ENCODE data around the gene PRR30. TPM values are rescaled to one million over a fixed set of nuclear protein-coding genes. Genes with fewer than 3 reads are reported as not detected.

Gene PRR30
- total RNA-seq, 2 donors from 2014 or later: not detected

DNA sequence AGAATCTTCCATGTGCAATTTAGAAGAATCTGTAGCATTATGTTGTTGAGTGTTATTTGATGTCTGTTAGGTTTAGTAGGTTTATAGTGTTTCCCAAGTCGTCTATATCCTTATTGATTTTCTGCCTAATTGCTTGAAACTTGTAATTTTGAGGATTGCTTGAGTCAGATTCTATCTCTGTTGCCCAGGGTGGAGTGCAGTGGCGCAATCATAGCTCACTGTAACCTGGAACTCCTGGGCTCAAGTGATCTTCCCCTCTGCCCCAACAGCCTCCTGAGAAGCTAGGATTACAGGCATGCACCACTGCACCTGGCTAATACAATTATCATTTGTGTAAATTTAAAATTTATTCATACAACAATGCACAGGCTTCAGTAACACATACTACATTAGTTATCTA lies 6.5 kb upstream of the PRR30 start:
- no peak overlapping the region for H3K27ac ChIP-seq
- TF ChIP-seq, protein P1, sequence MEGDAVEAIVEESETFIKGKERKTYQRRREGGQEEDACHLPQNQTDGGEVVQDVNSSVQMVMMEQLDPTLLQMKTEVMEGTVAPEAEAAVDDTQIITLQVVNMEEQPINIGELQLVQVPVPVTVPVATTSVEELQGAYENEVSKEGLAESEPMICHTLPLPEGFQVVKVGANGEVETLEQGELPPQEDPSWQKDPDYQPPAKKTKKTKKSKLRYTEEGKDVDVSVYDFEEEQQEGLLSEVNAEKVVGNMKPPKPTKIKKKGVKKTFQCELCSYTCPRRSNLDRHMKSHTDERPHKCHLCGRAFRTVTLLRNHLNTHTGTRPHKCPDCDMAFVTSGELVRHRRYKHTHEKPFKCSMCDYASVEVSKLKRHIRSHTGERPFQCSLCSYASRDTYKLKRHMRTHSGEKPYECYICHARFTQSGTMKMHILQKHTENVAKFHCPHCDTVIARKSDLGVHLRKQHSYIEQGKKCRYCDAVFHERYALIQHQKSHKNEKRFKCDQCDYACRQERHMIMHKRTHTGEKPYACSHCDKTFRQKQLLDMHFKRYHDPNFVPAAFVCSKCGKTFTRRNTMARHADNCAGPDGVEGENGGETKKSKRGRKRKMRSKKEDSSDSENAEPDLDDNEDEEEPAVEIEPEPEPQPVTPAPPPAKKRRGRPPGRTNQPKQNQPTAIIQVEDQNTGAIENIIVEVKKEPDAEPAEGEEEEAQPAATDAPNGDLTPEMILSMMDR (IDR thresholded peaks at IDR 0.05): no peak
- H3K4me1 ChIP-seq: peaks cover 0 to 4% of the 10 kb centered on the region in 2 donors
- DNase-seq (ENCODE audit: low spot score): no peak
- H3K36me3 ChIP-seq: no peaks in the 10 kb centered on the region
- H3K9me3 ChIP-seq: no peaks in the 10 kb centered on the region
- no peaks in the 10 kb centered on the region for H3K27me3 ChIP-seq
- H3K4me3 ChIP-seq: no peak overlapping the region

DNA sequence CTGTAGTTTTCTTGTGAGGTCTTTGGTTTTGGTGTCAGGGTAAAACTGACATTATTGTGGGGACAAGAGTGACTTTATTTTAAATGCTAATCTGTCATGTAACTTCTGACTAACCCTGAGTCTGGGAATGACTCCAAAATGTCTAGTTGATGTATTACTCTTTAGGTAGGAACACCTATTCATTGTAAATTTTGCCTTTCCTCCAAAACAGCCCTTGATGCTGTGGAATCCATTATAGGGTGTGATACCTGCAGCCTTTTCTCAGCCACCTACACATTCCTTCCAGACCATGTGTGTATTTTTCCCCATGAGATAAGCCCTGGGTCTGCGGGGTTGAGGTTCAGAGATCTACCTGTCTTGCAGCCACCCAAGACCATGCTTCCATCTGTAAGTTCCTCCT lies 4.1 kb upstream of the PRR30 start:
- Histone ChIP-seq H3K9me3 (no peaks in the 10 kb centered on the region), H3K36me3 (no peaks in the 10 kb centered on the region), H3K27ac (no peak overlapping the region), H3K4me1 (no peaks in the 10 kb centered on the region), H3K4me3 (no peak overlapping the region), H3K27me3 (no peaks in the 10 kb centered on the region)
- TF ChIP-seq, protein P1 (IDR thresholded peaks at IDR 0.05): no peak
- no peak for DNase-seq (ENCODE audit: low spot score)

DNA sequence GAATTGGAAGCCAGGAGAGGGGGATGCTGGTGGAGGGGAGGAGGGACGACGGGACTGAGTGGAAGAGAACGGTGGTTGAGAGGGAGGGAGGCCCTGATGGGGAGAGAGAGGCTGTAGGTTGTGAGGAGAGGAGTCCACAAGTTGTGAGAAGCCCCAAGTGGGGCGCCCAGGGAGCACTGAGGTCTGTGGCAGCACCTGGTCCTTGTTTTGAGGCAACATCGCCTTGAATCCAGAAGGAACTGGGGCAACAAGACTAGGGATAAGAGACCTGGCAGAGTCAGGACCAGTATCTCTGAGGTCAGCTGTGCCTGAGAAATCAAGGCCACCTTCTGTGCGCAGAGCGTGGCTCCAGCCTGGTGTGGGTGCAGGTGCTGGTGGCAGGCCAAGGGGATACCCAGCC lies 1.1 kb downstream of the PRR30 start:
- TF ChIP-seq, protein P1 (IDR thresholded peaks at IDR 0.05): no peak
- H3K4me3 ChIP-seq: no peak overlapping the region
- no peak for DNase-seq (ENCODE audit: low spot score)
- H3K4me1 ChIP-seq: peaks cover 0 to 14% of the 10 kb centered on the region in 2 donors
- H3K27me3 ChIP-seq: no peaks in the 10 kb centered on the region
- no peaks in the 10 kb centered on the region for H3K9me3 ChIP-seq
- no peak overlapping the region for H3K27ac ChIP-seq
- H3K36me3 ChIP-seq: no peaks in the 10 kb centered on the region

DNA sequence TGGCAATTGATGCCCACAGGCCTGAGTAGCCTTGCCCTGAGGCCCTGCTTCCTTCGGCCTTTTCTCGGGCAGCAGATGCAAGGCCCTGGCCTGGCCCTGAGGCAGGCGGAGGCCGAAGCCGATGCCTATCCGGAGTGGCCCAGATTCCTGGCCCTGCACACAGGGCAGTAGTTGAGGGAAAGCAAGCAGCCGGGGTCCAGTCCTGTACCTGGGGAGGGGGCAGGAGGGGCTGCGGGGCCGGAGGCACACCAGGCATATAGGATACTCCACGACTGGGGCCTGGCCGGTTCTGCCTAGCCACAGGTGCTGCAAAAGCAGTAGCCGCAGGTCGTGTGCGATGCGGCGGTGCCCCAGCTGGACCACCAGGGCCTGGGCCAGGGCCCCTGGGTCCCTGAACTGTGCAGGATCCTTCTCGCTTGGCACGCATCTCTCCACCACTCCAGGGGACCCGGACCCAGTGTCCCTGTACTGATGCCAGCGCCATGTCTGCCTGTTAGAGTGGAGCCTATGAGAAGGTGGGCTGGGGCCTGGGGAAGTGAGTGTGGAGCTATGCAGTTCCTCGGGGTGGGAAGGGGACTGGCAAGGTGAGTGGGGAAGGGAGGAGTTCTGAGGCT lies 1.8 kb downstream of the PRR30 start:
- H3K4me3 ChIP-seq: no peak overlapping the region
- H3K9me3 ChIP-seq: no peaks in the 10 kb centered on the region
- no peak overlapping the region for H3K27ac ChIP-seq
- DNase-seq (ENCODE audit: low spot score): no peak
- no peaks in the 10 kb centered on the region for H3K27me3 ChIP-seq
- TF ChIP-seq, protein P1 (IDR thresholded peaks at IDR 0.05): no peak
- peaks cover 0 to 21% of the 10 kb centered on the region in 2 donors for H3K4me1 ChIP-seq
- peaks cover 1% of the 10 kb centered on the region for H3K36me3 ChIP-seq

DNA sequence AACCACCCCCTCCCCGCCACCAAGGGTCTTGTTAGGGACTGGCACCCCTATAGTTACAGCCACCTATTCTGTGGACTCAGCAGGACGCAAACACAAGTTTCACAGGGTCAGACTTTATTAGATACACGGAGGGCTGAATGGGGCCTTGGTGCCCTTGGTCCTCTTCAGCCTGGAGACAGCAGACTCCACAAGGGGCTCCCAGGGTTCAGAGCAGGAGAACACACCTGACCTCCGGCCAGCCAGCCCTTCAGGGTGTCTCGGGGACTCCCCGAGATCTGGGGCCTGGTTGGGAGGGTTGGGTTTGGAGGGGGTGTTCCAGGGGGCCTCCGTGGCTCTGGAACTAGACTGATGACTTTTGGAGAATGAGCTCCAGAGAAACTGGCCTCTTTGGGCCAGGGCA lies 2.5 kb downstream of the PRR30 start:
- H3K27me3 ChIP-seq: no peaks in the 10 kb centered on the region
- peaks cover 0 to 23% of the 10 kb centered on the region in 2 donors for H3K4me1 ChIP-seq
- H3K27ac ChIP-seq: no peak overlapping the region
- no peak for DNase-seq (ENCODE audit: low spot score)
- no peak overlapping the region for H3K4me3 ChIP-seq
- TF ChIP-seq, protein P1 (IDR thresholded peaks at IDR 0.05): no peak
- H3K9me3 ChIP-seq: no peaks in the 10 kb centered on the region
- peaks cover 8% of the 10 kb centered on the region for H3K36me3 ChIP-seq

DNA sequence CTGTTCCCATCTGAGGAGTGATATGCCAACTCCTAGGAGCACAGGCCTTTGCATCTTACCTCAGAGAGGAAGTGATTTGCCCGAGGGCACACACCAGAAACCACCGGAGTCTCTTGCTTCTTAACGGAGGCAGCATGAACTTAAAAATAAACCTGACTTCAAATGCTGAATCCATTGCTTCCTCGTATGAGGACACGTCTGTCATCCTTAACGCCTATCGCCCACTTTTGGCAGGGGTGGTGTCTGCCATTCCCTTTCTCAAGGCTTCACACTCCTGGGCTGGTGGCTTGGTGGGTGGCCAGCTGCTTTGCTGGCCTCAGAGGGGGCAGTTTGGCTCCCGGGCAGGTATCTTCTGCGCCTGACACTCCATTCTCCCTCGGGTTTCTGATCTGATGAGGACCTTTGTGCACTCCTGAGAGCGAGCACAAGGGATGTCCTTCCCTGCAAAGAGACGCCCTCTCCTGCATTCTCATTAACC lies 3.7 kb downstream of the PRR30 start:
- TF ChIP-seq, protein P1 (IDR thresholded peaks at IDR 0.05): no peak
- DNase-seq (ENCODE audit: low spot score): no peak
- no peak overlapping the region for H3K27ac ChIP-seq
- no peaks in the 10 kb centered on the region for H3K9me3 ChIP-seq
- H3K27me3 ChIP-seq: no peaks in the 10 kb centered on the region
- no peak overlapping the region for H3K4me3 ChIP-seq
- peaks cover 0 to 23% of the 10 kb centered on the region in 2 donors for H3K4me1 ChIP-seq
- peaks cover 20% of the 10 kb centered on the region for H3K36me3 ChIP-seq
